ENCODE results near the gene EIPR1. TPM values are rescaled to one million over a fixed set of nuclear protein-coding genes. Genes with fewer than 3 reads are reported as not detected.
"Not testable (repeated sequence)": the region's sequence is repeated elsewhere in the genome, so short reads cannot be mapped to it uniquely, and the experiment has no call there.

Gene EIPR1
- total and polyA plus RNA-seq, 4 donors, result 12.0 to 26.8 (median 23.4) TPM

DNA sequence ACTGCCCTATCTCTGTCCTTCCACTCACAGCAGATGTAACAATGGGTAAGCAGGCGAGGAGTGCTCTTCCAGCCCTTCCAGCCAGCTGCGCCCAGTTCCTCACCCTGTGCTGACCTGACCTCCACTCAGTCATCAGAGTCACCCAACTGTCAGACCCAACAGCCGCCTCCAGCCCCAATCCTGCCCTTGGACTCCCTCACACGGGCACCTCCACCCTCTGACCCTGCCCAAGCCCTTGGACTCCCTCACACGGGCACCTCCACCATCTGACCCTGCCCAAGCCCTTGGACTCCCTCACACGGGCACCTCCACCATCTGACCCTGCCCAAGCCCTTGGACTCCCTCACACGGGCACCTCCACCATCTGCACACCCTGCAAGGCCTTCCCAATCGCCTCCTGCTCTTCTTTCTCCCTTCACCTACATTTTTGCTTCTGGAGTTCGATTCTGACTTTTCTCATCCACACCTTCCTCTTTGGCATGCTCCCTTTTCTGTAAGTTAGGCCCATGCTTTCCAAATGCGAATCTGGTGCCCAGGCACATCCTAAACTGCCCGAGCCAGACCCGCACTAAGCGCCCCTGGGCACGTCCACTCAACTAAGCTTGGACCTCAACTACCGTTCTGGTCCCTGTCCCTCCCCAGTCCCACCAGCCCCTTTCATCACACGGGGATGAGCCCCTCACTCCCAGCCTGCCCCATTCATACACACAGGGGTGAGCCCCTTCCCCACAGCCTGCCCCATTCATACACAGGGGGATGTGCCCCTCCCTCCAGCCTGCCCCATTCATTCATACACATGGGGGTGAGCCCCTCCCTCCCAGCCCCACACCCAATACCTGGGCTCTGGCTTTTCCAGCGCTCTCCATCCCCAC is 15.9 kb downstream of the EIPR1 start:
- H3K36me3 ChIP-seq (ENCODE audit: control insufficient read depth in 4 of 4, insufficient read depth in 4 of 4, low read length in 4 of 4), result no peaks in the 10 kb centered on the region
- no peak overlapping the region for H3K27ac ChIP-seq (ENCODE audit: low read depth in 1 of 2, low read length in 1 of 2)
- H3K4me3 ChIP-seq, result no peak overlapping the region
- 94 to 96% methylated on average over 17 of the region's 17 CpGs for WGBS, 2 donors
- no peak overlapping the region for H3K9ac ChIP-seq (ENCODE audit: insufficient read depth in 1 of 2, low read length in 2 of 2)
- H3K4me1 ChIP-seq (ENCODE audit: control insufficient read depth in 5 of 5, insufficient read depth in 5 of 5, low read length in 5 of 5), result peaks cover 0 to 6% (median 0%) of the 10 kb centered on the region in 5 donors
- ATAC-seq (ENCODE audit: insufficient read depth, low FRiP score) (no peak), DNase-seq (no peak)
- H3K9me3 ChIP-seq (ENCODE audit: control insufficient read depth in 4 of 4, insufficient read depth in 3 of 4, low read length in 3 of 4), result no peaks in the 10 kb centered on the region
- H3K27me3 ChIP-seq (ENCODE audit: control insufficient read depth in 3 of 3, insufficient read depth in 3 of 3, low read length in 2 of 3), result no peaks in the 10 kb centered on the region
- TF ChIP-seq CTCF (IDR thresholded peaks at IDR 0.05; ENCODE audit: control extremely low read depth, extremely low read depth), result no peak

DNA sequence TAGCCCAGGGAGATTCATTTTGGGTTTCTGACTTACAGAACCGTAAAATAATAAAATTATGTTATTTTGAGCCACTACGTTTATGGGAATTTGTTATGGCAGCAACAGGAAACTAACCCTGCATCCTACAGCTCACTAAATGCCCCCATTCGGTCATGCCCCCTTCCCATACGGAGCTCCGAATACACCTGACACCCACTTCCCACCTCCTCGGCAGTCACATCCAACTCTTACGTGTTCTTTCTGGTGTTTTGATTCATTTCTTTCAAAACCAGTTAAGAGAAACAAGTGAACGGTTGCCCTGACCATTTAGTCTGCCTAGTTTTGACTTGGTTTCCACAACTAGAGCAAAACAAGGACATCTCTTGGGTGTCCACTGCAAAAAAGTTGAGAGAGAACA is 19.7 kb downstream of the EIPR1 start:
- no peak for DNase-seq

DNA sequence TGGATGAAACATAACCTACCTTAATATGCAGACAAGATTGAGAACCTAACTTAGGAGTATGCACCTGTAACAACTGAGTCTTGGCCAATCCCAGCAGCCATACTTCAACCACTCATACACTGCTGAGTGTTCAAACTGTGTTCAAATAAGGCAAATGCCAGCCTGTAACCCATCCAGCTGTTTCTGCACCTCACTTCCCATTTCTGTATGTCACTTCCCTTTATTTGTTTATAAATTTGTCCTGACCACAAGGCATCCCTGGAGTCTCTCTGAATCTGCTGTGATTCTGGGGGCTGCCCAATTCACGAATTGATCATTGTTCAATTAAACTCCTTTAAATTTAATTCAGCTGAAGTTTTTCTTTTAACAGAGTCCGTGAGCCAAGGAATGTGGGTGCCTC is 20.2 kb downstream of the EIPR1 start:
- not testable (repeated sequence) for H3K27me3 ChIP-seq (ENCODE audit: control insufficient read depth in 3 of 3, insufficient read depth in 3 of 3, low read length in 2 of 3); DNase-seq; H3K4me1 ChIP-seq (ENCODE audit: control insufficient read depth in 5 of 5, insufficient read depth in 5 of 5, low read length in 5 of 5); H3K4me3 ChIP-seq; ATAC-seq (ENCODE audit: insufficient read depth, low FRiP score); H3K9ac ChIP-seq (ENCODE audit: insufficient read depth in 1 of 2, low read length in 2 of 2); H3K27ac ChIP-seq (ENCODE audit: low read depth in 1 of 2, low read length in 1 of 2); H3K36me3 ChIP-seq (ENCODE audit: control insufficient read depth in 4 of 4, insufficient read depth in 4 of 4, low read length in 4 of 4); H3K9me3 ChIP-seq (ENCODE audit: control insufficient read depth in 4 of 4, insufficient read depth in 3 of 4, low read length in 3 of 4)
- 70 to 84% methylated on average over 2 of the region's 2 CpGs for WGBS, 2 donors

More for the DNA sequence above, 19.7 kb downstream of the EIPR1 start:
- no peak overlapping the region for H3K9ac ChIP-seq (ENCODE audit: insufficient read depth in 1 of 2, low read length in 2 of 2)
- H3K36me3 ChIP-seq (ENCODE audit: control insufficient read depth in 4 of 4, insufficient read depth in 4 of 4, low read length in 4 of 4), result peaks cover 0 to 5% (median 2%) of the 10 kb centered on the region in 4 donors
- H3K27me3 ChIP-seq (ENCODE audit: control insufficient read depth in 3 of 3, insufficient read depth in 3 of 3, low read length in 2 of 3), result no peaks in the 10 kb centered on the region
- H3K27ac ChIP-seq (ENCODE audit: low read depth in 1 of 2, low read length in 1 of 2), result no peak overlapping the region
- H3K4me1 ChIP-seq (ENCODE audit: control insufficient read depth in 5 of 5, insufficient read depth in 5 of 5, low read length in 5 of 5), result peaks cover 0 to 7% (median 0%) of the 10 kb centered on the region in 5 donors
- no peak for ATAC-seq (ENCODE audit: insufficient read depth, low FRiP score)
- peaks cover 0 to 1% (median 0%) of the 10 kb centered on the region in 4 donors for H3K9me3 ChIP-seq (ENCODE audit: control insufficient read depth in 4 of 4, insufficient read depth in 3 of 4, low read length in 3 of 4)
- WGBS, 2 donors, result 91 to 95% methylated on average over 8 of the region's 8 CpGs
- no peak for TF ChIP-seq CTCF (IDR thresholded peaks at IDR 0.05; ENCODE audit: control extremely low read depth, extremely low read depth)
- no peak overlapping the region for H3K4me3 ChIP-seq

DNA sequence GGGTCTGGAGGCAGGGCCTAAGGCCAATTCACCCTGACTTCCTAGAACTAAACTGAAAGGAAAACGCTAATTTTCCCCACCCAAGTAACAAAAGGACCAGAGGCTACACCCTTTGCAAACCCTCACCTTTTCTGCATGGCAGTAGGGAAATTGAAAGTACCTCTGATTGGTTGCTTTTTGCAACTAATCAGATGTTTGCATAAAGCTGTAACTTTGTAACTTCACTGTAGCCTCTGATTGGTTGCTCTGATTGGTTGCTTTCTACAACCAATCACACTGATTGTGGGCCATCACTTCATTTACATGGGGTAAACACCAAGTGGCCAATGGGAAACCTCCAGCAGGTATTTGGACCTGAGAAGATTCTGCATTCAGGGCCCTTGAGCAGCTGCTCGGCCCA is 20.8 kb downstream of the EIPR1 start:
- peaks cover 0 to 3% (median 0%) of the 10 kb centered on the region in 5 donors for H3K4me1 ChIP-seq (ENCODE audit: control insufficient read depth in 5 of 5, insufficient read depth in 5 of 5, low read length in 5 of 5)
- no peak for ATAC-seq (ENCODE audit: insufficient read depth, low FRiP score)
- H3K9ac ChIP-seq (ENCODE audit: insufficient read depth in 1 of 2, low read length in 2 of 2), result no peak overlapping the region
- H3K27me3 ChIP-seq (ENCODE audit: control insufficient read depth in 3 of 3, insufficient read depth in 3 of 3, low read length in 2 of 3), result no peaks in the 10 kb centered on the region
- WGBS, 2 donors, result 70 to 82% methylated on average over 2 of the region's 2 CpGs
- TF ChIP-seq CTCF (IDR thresholded peaks at IDR 0.05; ENCODE audit: control extremely low read depth, extremely low read depth), result no peak
- no peak overlapping the region for H3K27ac ChIP-seq (ENCODE audit: low read depth in 1 of 2, low read length in 1 of 2)
- H3K4me3 ChIP-seq, result no peak overlapping the region
- DNase-seq, result no peak
- H3K36me3 ChIP-seq (ENCODE audit: control insufficient read depth in 4 of 4, insufficient read depth in 4 of 4, low read length in 4 of 4), result peaks cover 0 to 5% (median 4%) of the 10 kb centered on the region in 4 donors
- peaks cover 0 to 2% (median under 1%) of the 10 kb centered on the region in 4 donors for H3K9me3 ChIP-seq (ENCODE audit: control insufficient read depth in 4 of 4, insufficient read depth in 3 of 4, low read length in 3 of 4)
